ENCODE results near the gene ASPN. TPM values are rescaled to one million over a fixed set of nuclear protein-coding genes. Genes with fewer than 3 reads are reported as not detected.

ASPN gene
- total RNA-seq, 6 donors from 2014 or later: 3.2 to 9.6 (median 5.8) TPM; not detected in 1

DNA sequence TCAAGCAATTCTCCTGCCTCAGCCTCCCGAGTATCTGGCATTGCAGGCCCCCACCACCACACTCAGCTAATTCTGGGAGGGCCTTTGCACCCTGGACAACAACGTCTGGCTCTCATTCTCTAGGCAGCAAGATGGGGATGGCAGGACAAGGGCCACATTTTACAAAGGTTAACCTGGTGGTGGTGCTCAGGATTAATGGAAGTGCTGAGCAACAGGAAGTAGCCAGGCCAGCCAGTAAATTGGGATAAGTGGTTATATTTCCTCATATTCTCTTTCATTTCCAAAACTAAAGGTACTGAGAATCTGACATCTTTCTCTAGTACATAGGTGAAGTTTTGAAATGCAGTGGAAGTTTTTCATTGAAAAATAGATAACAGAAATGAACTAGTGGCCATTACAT is 24.7 kb upstream of the ASPN start:
- no peak for TF ChIP-seq POLR2A (IDR thresholded peaks at IDR 0.05)
- TF ChIP-seq, protein P1, sequence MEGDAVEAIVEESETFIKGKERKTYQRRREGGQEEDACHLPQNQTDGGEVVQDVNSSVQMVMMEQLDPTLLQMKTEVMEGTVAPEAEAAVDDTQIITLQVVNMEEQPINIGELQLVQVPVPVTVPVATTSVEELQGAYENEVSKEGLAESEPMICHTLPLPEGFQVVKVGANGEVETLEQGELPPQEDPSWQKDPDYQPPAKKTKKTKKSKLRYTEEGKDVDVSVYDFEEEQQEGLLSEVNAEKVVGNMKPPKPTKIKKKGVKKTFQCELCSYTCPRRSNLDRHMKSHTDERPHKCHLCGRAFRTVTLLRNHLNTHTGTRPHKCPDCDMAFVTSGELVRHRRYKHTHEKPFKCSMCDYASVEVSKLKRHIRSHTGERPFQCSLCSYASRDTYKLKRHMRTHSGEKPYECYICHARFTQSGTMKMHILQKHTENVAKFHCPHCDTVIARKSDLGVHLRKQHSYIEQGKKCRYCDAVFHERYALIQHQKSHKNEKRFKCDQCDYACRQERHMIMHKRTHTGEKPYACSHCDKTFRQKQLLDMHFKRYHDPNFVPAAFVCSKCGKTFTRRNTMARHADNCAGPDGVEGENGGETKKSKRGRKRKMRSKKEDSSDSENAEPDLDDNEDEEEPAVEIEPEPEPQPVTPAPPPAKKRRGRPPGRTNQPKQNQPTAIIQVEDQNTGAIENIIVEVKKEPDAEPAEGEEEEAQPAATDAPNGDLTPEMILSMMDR (IDR thresholded peaks at IDR 0.05): no peak
- TF ChIP-seq EP300 (IDR thresholded peaks at IDR 0.05): no peak
- no peak for TF ChIP-seq POLR2AphosphoS5 (IDR thresholded peaks at IDR 0.05)
- ATAC-seq (ENCODE audit: low FRiP score in 2 of 2) (no peak), DNase-seq (no peak)
- Histone ChIP-seq H3K4me1 (peaks cover 0 to 10% (median 4%) of the 10 kb centered on the region in 4 donors), H3K36me3 (no peaks in the 10 kb centered on the region), H3K27ac (peak overlapping the region in 2 of 4 donors; percentile 10 to 20), H3K9me3 (no peaks in the 10 kb centered on the region), H3K27me3 (no peaks in the 10 kb centered on the region), H3K4me3 (no peak overlapping the region)
- 82 to 86% methylated on average over 2 of the region's 2 CpGs for WGBS, 2 donors

DNA sequence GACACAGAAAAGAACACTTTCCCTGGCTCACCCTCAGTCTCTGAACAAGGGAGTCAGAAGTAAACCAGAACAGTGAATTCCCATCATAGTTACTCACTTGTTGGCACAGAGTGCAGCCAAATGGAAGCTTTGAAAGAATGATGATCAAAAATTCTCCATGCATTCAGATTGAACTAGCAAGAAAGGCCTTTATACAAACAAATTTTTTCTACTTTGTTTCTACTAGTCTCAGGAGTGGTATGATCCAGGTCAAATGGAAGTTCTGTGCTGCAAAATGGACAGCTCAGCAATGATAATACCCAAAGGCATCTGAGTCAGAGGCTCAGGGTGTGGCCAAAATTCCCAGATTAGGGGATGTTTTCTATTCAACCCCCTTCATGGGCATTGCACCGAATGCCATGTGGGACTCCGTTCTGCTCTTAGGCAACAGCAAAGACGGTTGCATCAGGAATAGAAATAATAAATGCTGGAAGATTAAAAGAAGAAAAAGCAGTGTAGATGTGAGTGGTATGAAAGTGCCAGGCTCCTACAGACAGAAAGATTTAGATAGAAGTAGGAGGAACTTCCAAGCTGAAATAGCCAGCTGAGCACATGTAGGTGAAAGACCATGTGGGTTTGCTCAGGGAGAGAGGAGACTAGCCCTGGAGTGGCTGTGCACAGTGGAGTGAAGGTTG is 24.0 kb upstream of the ASPN start:
- 77 to 84% methylated on average over 3 of the region's 3 CpGs for WGBS, 2 donors
- no peaks in the 10 kb centered on the region for H3K27me3 ChIP-seq
- DNase-seq (no peak), ATAC-seq (ENCODE audit: low FRiP score in 2 of 2) (peak; percentile 49 to 90)
- peak overlapping the region in 1 of 4 donors; percentile 20 for H3K27ac ChIP-seq
- no peaks in the 10 kb centered on the region for H3K9me3 ChIP-seq
- peaks cover 0 to 10% (median 4%) of the 10 kb centered on the region in 4 donors for H3K4me1 ChIP-seq
- no peak overlapping the region for H3K4me3 ChIP-seq
- TF ChIP-seq EP300 (IDR thresholded peaks at IDR 0.05) (no peak), POLR2AphosphoS5 (IDR thresholded peaks at IDR 0.05) (no peak), POLR2A (IDR thresholded peaks at IDR 0.05) (no peak)
- TF ChIP-seq, protein P1 (IDR thresholded peaks at IDR 0.05): no peak
- H3K36me3 ChIP-seq: no peaks in the 10 kb centered on the region

DNA sequence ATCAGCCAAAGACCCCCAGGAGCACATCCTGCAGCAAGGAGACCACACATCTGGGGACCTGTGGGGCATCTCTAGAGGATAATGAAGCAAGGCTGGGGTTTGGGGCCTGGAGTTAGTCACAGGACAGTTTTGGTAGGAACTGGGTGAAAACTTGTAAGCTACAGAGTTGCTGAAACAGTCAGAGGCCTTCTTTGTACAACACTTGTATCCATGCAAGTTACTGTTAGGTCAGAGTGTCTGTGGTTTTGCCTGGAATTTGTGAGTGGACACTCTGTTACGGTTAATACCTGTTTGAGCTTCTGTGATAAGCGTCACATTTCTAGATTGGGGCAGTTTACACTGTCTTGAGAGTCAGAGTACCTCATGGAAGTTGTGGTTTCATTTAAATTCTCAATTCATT is 22.6 kb upstream of the ASPN start:
- WGBS, 2 donors: 83 to 90% methylated on average over 2 of the region's 2 CpGs
- peaks cover 0 to 10% (median 4%) of the 10 kb centered on the region in 4 donors for H3K4me1 ChIP-seq
- ATAC-seq (ENCODE audit: low FRiP score in 2 of 2) (no peak), DNase-seq (no peak)
- TF ChIP-seq EP300 (IDR thresholded peaks at IDR 0.05) (no peak), POLR2A (IDR thresholded peaks at IDR 0.05) (no peak), POLR2AphosphoS5 (IDR thresholded peaks at IDR 0.05) (no peak)
- TF ChIP-seq, protein P1 (IDR thresholded peaks at IDR 0.05): no peak
- no peak overlapping the region for H3K4me3 ChIP-seq
- H3K36me3 ChIP-seq: no peaks in the 10 kb centered on the region
- no peaks in the 10 kb centered on the region for H3K27me3 ChIP-seq
- H3K9me3 ChIP-seq: no peaks in the 10 kb centered on the region
- H3K27ac ChIP-seq: peak overlapping the region in 1 of 4 donors; percentile 18

DNA sequence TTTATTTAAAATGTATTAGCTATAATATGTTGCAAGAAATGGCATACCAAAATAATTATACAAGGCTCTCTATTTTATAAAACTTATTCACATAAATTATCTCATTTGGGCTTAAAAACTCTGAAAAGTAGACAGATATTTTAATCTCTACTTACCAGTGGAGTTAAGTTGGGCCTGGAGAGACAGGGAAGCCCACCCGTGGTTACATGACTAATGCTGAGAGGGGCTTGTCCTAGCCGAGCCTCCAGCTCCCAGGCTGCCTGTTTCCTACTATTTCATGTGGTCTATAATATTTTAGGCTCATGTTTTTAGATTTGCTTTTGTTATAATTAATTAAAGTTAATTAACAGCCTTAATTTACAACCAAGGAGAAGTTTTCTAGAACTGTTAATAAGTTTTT is 20.9 kb upstream of the ASPN start:
- ATAC-seq (ENCODE audit: low FRiP score in 2 of 2): no peak
- no peak for TF ChIP-seq POLR2AphosphoS5 (IDR thresholded peaks at IDR 0.05)
- TF ChIP-seq, protein P1 (IDR thresholded peaks at IDR 0.05): no peak
- no peak for TF ChIP-seq EP300 (IDR thresholded peaks at IDR 0.05)
- no peak for TF ChIP-seq POLR2A (IDR thresholded peaks at IDR 0.05)
- peaks cover 0 to 10% (median 2%) of the 10 kb centered on the region in 4 donors for H3K4me1 ChIP-seq

More for the DNA sequence above, 20.9 kb upstream of the ASPN start:
- 83 to 84% methylated on average over 2 of the region's 2 CpGs for WGBS, 2 donors
- H3K36me3 ChIP-seq: no peaks in the 10 kb centered on the region
- no peak for DNase-seq
- H3K9me3 ChIP-seq: no peaks in the 10 kb centered on the region
- H3K27ac ChIP-seq: no peak overlapping the region
- H3K27me3 ChIP-seq: no peaks in the 10 kb centered on the region
- H3K4me3 ChIP-seq: no peak overlapping the region

Data from upper lobe of left lung (tissue), 6 donors.